PC-3 (cell line): ENCODE data around the gene MYO5A.

ENCODE experiments used
- CTCF ChIP-seq: fragments of 300-600 bp; sonication (generic); conservative IDR thresholded peaks from 2 replicates; pipeline ENCODE4 v1.5.1; 2017; ENCODE audit warnings: antibody characterized with exemption, low read depth, mild to moderate bottlenecking, low read length
- EZH2 ChIP-seq: fragments of 300-600 bp; sonication (generic); IDR thresholded peaks from one replicate; pipeline ENCODE4 v1.6.1; 2017; ENCODE audit warnings: antibody characterized with exemption, mild to moderate bottlenecking, low read length; ENCODE audit not compliant: unreplicated experiment

GRCh38 chr15:52391069-52391468 lies 137.6 kb downstream of the MYO5A start:
- no peak for TF ChIP-seq CTCF
- no peak for TF ChIP-seq EZH2
